HG03108 (cell line): ENCODE results near the gene KRT84.
A peak's percentile ranks its signal among the peaks of the same experiment; 100 is the strongest.

Experiments
- ATAC-seq: cut with Tn5 transposase; IDR thresholded peaks from one replicate; pipeline ENCODE4 v1.9.1; 2021; ENCODE audit warnings: moderate library complexity; ENCODE audit not compliant: unreplicated experiment

The KRT84 gene

GRCh38 chr12:52362118-52362726 is 23.2 kb downstream of the KRT84 start:
- ATAC-seq, result no peak

DNA sequence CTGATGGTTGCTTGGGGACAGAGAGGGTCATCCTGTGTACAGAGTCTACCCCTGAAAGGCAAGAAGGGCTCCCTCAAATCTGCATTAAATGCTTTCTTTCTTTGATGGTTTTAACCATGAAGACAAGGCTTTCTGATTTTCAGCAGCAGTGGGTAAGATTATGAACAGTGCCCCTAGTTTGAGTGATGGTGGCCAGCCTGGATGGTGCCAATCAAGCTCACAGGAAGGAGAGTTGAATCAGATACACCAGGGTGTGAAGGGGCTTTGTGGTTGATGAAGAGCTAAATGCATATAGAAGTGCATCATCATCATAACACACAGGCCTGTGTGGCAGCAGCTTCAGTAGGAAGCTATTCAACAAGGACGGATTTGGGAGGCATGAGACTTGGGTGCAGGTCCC is 23.9 kb downstream of the KRT84 start:
- no peak for ATAC-seq

DNA sequence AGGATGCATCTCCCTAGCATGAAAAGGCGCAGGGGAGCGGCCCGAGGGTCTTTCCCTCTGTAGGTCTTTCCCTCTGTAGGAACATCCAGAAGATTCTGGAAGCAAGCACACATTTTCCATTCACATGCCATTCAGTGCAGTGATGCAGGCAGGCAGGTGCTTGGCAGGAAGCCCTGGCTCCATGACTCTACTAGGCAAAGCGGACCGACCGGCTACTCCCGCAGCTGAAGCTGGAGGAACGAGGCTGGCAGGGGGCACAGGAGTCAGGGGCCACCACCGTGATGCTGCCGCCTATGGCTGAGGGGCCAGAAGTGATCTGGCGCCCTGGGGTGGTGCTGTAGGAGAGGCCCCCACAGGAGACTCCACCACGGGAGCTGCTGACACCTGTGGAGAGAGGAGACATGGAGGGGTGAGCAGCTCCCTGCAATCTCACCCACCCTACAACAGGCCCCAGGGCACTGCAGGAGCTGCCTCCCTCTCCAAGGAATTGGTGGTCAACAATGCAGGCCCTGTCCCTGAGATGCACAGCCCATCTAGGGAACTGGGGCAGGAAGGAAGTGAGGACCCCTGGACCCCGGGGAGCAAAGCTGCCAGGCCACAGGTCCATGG is 24.7 kb downstream of the KRT84 start:
- ATAC-seq, result no peak

GRCh38 chr12:52360106-52360662 is 25.3 kb downstream of the KRT84 start:
- ATAC-seq, result no peak

GRCh38 chr12:52359621-52360061 is 25.8 kb downstream of the KRT84 start:
- ATAC-seq, result no peak

- ATAC-seq, result peak; percentile 87
Observed at GRCh38 chr12:52358575-52359350, 26.7 kb downstream of the KRT84 start.

DNA sequence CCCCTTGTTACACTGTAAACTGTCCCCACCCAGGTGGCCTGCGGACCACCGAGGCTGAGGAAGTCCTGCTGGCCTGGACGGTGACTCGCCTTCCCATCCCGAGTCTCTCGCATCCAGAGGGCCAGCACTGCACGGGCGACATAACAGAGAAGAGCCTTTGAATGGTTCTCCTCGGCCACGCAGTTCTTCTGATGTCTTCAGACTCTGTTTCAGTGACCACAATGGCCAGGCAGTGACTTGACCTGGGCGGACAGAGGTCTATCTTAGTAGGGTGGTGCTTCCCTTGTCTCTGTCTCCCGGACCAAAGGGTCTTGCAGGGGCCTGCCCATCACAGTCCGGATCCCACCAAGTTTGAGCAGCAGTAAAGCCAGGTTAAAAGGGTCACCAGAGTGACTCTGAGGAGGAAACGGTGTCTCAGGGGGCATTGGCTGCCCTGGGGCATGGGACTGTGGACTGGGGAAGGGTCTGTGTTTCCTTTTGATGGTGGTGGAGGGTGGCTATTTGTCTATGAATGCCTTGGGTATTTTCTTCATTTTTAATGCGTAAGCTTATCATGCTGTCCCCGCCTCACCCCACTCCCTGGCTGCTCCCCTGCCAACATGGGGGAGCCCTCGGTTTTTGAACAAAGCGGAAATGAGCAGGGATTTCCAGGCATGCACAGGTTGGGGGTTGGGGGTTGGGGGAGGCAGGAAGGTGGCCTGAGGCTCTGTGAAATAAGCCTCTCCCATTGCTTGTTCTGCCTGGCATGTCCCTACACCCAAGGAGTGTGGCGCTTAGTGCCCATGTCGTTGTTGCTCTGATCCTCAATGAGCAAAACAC is 28.5 kb downstream of the KRT84 start:
- ATAC-seq, result no peak

- no peak for ATAC-seq
Observed at GRCh38 chr12:52356031-52356761, 29.3 kb downstream of the KRT84 start.

GRCh38 chr12:52355176-52355575 is 30.3 kb downstream of the KRT84 start:
- ATAC-seq, result no peak

DNA sequence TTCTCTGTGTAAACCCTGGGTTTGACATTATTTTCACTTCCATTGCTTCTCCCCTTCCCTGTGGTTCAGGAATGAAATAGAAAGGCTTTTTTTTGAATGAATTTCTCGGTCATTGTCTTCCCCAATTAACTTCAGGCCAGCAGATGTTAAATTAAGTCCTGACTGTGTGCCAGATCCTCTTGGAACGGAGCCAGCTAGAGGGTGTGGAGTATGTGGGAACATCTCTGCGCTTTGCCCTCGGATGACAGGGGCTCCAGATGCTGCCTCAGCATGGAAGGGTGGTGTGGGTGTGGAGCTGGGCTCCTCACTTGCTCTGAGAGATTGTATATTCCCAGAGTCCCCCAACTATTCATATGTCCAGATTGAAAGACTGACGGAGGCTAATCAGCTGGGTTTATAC is 31.3 kb downstream of the KRT84 start:
- no peak for ATAC-seq

DNA sequence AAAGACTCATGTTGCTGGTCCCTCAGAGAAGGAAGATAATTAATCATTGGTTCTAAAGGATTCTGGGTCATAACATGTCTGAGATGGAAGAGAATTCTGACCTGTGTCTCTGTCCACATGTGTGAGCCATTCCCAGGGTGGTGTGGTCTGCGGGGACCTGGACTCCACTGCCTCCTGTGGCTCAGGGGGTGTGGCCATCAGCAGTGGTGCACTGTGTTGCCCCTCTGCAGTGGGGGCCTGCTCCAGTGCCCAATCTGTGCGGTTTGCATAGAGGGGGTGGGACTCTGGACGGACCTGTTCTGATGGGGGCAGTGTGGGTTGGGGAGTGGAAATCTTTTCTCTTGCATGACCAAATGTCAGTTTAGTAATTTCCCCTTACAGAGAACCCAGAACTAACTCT is 31.7 kb downstream of the KRT84 start:
- ATAC-seq, result no peak

DNA sequence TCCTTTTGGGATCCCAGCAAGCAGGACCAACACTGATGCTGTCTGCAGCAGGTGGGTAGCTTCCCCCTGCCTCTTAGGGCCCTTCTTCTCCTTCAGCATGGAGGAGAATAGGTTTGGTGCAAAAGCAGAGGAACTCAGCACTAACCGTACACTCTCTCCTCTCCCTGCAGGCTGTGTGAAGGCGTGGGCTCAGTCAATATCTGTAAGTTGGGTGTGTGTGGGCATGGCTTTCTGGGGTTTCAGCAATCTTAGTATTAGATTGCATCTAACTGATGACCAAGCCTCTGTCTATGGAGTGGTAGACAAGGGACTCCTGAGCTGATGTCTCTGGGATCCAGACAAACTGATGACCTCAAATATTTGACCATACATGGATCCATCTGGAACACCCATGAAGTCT is 32.5 kb downstream of the KRT84 start:
- ATAC-seq, result no peak

- no peak for ATAC-seq
Observed at GRCh38 chr12:52351196-52352059, 34.0 kb downstream of the KRT84 start.

- ATAC-seq, result no peak
Observed at GRCh38 chr12:52350786-52351185, 34.7 kb downstream of the KRT84 start.

DNA sequence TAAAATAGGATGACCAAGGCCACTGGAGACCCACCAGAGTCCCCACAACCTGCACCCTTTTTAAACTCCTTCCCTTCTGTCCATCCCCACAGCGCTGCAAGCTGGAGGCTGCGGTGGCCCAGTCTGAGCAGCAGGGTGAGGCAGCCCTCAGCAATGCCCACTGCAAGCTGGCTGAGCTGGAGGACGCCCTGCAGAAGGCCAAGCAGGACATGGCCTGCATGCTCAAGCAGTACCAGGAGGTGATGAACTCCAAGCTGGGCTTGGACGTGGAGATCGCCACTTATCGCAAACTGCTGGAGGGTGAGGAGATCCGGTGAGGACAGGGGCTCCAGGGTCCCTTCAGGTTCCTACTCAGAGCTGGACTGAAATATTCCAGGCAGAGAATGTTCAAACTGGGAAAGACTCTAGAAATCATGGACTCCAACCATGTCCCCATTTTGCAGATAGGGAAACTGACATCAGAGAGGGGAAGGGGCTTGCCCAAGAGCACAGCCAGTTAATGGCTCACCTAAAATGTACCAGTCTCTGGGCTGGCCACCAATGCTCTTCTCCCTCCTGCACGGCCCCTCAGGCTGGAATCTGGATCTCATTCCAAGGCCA is 35.3 kb downstream of the KRT84 start:
- no peak for ATAC-seq

GRCh38 chr12:52349196-52349595 is 36.3 kb downstream of the KRT84 start:
- ATAC-seq, result no peak

DNA sequence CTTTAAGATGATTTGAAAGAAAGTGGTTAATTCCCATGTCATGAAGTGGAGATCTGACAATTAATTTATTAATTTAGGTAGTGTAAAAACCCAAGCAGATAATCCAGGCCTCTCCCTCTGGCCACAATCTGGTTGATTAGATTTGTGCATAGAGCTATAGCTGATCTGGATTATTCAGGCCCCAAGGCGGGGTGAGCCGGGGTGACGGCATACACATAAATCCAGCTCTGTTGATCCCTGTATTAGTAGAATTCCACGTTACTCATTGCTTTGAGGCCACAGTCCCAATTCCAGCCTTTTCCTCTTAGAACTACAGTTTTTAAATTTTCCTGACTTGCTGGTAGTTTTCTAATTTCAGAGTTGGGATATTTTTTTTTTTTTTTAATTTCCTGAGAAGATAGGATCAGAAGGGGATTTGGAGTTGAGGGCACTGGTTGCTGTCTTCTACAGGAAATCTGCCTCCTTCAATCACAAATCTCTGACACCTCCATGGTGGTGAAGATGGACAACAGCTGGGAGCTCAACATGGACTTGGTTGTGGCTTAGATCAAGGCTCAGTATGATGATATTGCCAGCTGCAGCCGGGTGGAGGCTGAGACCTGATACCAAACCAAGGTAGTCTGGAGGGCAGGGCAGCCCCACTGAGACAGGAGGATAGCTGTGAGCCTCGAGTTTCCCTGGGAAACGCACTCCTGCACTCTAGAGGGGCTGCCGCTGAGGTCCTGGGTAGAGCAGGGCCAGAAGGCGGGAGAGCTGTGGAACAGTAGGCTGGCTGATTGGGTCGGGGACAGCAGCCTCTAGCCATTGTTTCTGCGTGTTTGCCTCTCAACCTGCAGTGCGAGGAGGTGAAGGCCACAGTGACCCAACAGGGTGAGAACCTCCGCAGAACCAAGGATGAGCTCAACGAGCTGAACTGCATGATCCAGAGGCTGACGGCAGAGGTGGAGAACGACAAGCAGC is 37.6 kb downstream of the KRT84 start:
- no peak for ATAC-seq

- no peak for ATAC-seq
Observed at GRCh38 chr12:52347016-52347415, 38.4 kb downstream of the KRT84 start.
